Measurements from ENCODE around the gene C5orf52.
"Not testable (repeated sequence)": the region's sequence is repeated elsewhere in the genome, so short reads cannot be mapped to it uniquely, and the experiment has no call there.

C5orf52 gene

DNA sequence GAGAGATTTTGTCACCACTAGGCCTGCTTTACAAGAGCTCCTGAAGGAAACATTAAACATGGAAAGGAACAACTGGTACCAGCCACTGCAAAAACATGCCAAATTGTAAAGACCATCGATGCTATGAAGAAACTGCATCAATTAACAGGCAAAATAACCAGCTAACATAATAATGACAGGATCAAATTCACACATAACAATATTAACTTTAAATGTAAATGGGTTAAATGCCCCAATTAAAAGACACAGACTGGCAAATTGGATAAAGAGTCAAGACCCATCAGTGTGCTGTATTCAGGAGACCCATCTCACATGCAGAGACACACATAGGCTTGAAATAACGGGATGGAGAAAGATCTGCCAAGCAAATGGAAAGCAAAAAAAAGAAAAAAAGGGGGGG is 51.6 kb downstream of the C5orf52 start:
- DNase-seq (ENCODE audit: low read depth) = not testable (repeated sequence)

DNA sequence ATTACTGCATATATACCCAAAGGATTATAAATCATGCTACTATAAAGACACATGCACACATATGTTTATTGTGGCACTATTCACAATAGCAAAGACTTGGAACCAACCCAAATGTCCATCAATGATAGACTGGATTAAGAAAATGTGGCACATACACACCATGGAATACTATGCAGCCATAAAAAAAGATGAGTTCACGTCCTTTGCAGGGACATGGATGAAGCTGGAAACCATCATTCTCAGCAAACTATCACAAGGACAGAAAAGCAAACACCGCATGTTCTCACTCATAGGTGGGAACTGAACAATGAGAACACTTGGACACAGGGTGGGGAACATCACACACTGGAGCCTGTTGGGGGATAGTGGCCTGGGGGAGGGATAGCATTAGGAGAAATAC is 55.3 kb downstream of the C5orf52 start:
- DNase-seq (ENCODE audit: low read depth) = not testable (repeated sequence)

DNA sequence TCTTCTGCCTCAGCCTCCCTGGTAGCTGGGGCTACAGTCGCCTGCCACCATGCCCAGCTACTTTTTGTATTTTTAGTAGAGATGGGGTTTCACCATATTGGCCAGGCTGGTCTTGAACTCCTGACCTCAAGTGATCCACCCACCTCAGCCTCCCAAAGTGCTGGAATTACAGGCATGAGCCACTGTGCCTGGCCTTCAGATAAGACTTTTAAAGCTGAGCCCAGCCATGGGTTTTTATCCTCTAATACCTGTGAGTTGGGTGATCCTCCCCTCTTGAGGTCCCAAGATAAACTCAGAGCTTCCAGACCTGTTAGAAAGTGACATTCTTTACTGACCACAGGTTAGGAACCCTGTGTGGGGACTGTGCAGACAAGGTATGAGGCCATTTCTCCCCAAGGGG is 56.5 kb downstream of the C5orf52 start:
- not testable (repeated sequence) for DNase-seq (ENCODE audit: low read depth)
